K562 (cell line): ENCODE measurements around the gene SPIN1. TPM values are rescaled to one million over a fixed set of nuclear protein-coding genes. Genes with fewer than 3 reads are reported as not detected.

Source experiments
- ATAC-seq: fragments of 200-7000 bp; cut with Tn5 transposase; 3 replicates; pipeline ENCODE4 v1.9.1; 2020; ENCODE audit warnings: moderate library complexity
- BruUV-seq: library from RNA; stranded (reverse); fragments of 400-500 nt; replicated peaks from 2 replicates; lab custom pipeline; 2021; lab: Mats Ljungman, UMichigan
- CTCF ChIA-PET: fragments of 300-600 bp; formaldehyde crosslinking; extraction: SDS; loops from one replicate; lab custom pipeline; 2021; ENCODE audit warnings: low intra/inter-chr PET ratio; lab: Yijun Ruan, JAX
- POLR2A ChIA-PET: fragments of 300-600, 350-650 bp; sonication (Branson Sonifier 250); formaldehyde crosslinking; extraction: SDS; loops from one replicate; lab custom pipeline; 2021; ENCODE audit warnings: antibody characterized with exemption, inconsistent platforms; lab: Yijun Ruan, JAX
- DNase-seq, 4 experiments: peaks; one replicate each; pipeline versions ENCODE4 v3.0.0 to v3.0.0-alpha.2; 2011 to 2018; ENCODE audit warnings: low spot score in 3 of 4, mixed read lengths in 3 of 4; ENCODE audit errors: extremely low read depth in 1 of 4
- FAIRE-seq: peaks from 2 replicates; lab custom pipeline; 2011; peaks lifted over from hg19 to GRCh38; lab: Jason Lieb, UNC
- H2AFZ ChIP-seq: 2 replicates; pipeline ENCODE4 v1.6.0; 2011; ENCODE audit warnings: low read depth, low read length, control low read depth, inconsistent platforms
- H3K27ac ChIP-seq: fragments of 200-600 bp; 3 replicates; pipeline ENCODE4 v1.8.0; 2011; ENCODE audit warnings: low read depth, mild to moderate bottlenecking, control low read depth, inconsistent platforms, low read length, moderate library complexity, mixed read lengths; ENCODE audit errors: extremely low read depth
- H3K27me3 ChIP-seq, 2 experiments: fragments of 300-600 bp in 1 of 2; 2 replicates in 1 of 2; 3 replicates in 1 of 2; pipeline versions ENCODE4 v1.6.0 to v1.8.0; 2011; ENCODE audit warnings: inconsistent platforms in 2 of 2, low read length in 2 of 2, mild to moderate bottlenecking in 1 of 2, mixed read lengths in 1 of 2, moderate library complexity in 1 of 2; ENCODE audit not compliant: control insufficient read depth in 2 of 2, insufficient read depth in 2 of 2
- H3K36me3 ChIP-seq: fragments of 300-600 bp; 3 replicates; pipeline ENCODE4 v1.8.0; 2011; ENCODE audit warnings: mild to moderate bottlenecking, low read length, inconsistent platforms; ENCODE audit not compliant: control insufficient read depth, insufficient read depth
- H3K4me1 ChIP-seq, 2 experiments: fragments of 200-600 bp in 1 of 2; replicated peaks in 1 of 2; 2 replicates in 1 of 2; 3 replicates in 1 of 2; pipeline versions ENCODE4 v1.5.1 to v1.8.0; 2011; ENCODE audit warnings: inconsistent platforms in 2 of 2, low read length in 2 of 2, mild to moderate bottlenecking in 1 of 2, mixed read lengths in 1 of 2, moderate library complexity in 1 of 2; ENCODE audit not compliant: control insufficient read depth in 2 of 2, insufficient read depth in 2 of 2
- H3K4me2 ChIP-seq: 2 replicates; pipeline ENCODE4 v1.6.1; 2011; ENCODE audit warnings: low read length, control low read depth, inconsistent platforms, mixed read lengths; ENCODE audit not compliant: insufficient read depth
- H3K4me3 ChIP-seq: fragments of 200-600 bp; sonication (generic), shearing (Covaris generic); 2 replicates; pipeline ENCODE4 v1.5.1; 2016; ENCODE audit warnings: control low read depth, inconsistent platforms
- H3K79me2 ChIP-seq: fragments of 200-600 bp; 3 replicates; pipeline ENCODE4 v1.8.0; 2011; ENCODE audit warnings: low read length, inconsistent platforms; ENCODE audit not compliant: control insufficient read depth, insufficient read depth
- H3K9ac ChIP-seq, 2 experiments: 2 replicates each; pipeline versions ENCODE4 v1.6.0 to v1.6.1; 2011; ENCODE audit warnings: low read depth in 2 of 2, low read length in 2 of 2, control low read depth in 1 of 2, inconsistent platforms in 1 of 2, mild to moderate bottlenecking in 1 of 2, mixed read lengths in 1 of 2; ENCODE audit not compliant: insufficient read depth in 1 of 2
- H3K9me1 ChIP-seq: one replicate; pipeline ENCODE4 v1.6.0; 2011; ENCODE audit warnings: inconsistent platforms, mild to moderate bottlenecking, low read length, moderate library complexity; ENCODE audit not compliant: control insufficient read depth, insufficient read depth
- H3K9me3 ChIP-seq: replicated peaks from 2 replicates; pipeline ENCODE4 v1.5.1; 2011; ENCODE audit warnings: low read depth, low read length, inconsistent platforms; ENCODE audit not compliant: control insufficient read depth, insufficient read depth
- H4K20me1 ChIP-seq: replicated peaks from 2 replicates; pipeline ENCODE4 v1.6.1; 2011; ENCODE audit warnings: low read length, inconsistent platforms, mixed read lengths; ENCODE audit not compliant: control insufficient read depth, insufficient read depth
- BMI1 ChIP-seq: fragments of 150-350 bp; IDR thresholded peaks from 2 replicates; pipeline ENCODE4 v1.6.1; 2014; ENCODE audit warnings: low read length
- CTBP1 ChIP-seq: fragments of 450-650 bp; IDR thresholded peaks from 2 replicates; pipeline ENCODE4 v1.6.1; 2016; ENCODE audit warnings: borderline replicate concordance
- ILF3 ChIP-seq: fragments of 450-650 bp; IDR thresholded peaks from 2 replicates; pipeline ENCODE4 v1.6.1; 2018; ENCODE audit warnings: antibody characterized with exemption, mild to moderate bottlenecking, moderate library complexity, borderline replicate concordance
- KLF6 ChIP-seq: fragments of 250-450 bp; sonication (Bioruptor Pico); IDR thresholded peaks from 2 replicates; pipeline ENCODE4 v1.4.0; 2020; ENCODE audit warnings: mild to moderate bottlenecking, moderate library complexity, borderline replicate concordance
- MIER1 ChIP-seq: fragments of 450-650 bp; IDR thresholded peaks from 2 replicates; pipeline ENCODE4 v1.6.1; 2016; ENCODE audit warnings: antibody characterized with exemption, mild to moderate bottlenecking, low read depth
- MTA1 ChIP-seq: fragments of 450-650 bp; IDR thresholded peaks from 2 replicates; pipeline ENCODE4 v1.6.1; 2017; ENCODE audit warnings: borderline replicate concordance
- PCBP2 ChIP-seq: fragments of 200-400 bp; formaldehyde crosslinking; IDR thresholded peaks from 2 replicates; pipeline ENCODE4 v1.6.1; 2018; ENCODE audit warnings: low read length, low read depth, mild to moderate bottlenecking, moderate library complexity; ENCODE audit not compliant: poor library complexity, severe bottlenecking
- RAD21 ChIP-seq, 2 experiments: fragments of 250-450 bp in 1 of 2; fragments of 450-650 bp in 1 of 2; sonication (Bioruptor Pico) in 1 of 2; formaldehyde crosslinking in 1 of 2; IDR thresholded peaks in 1 of 2; conservative IDR thresholded peaks in 1 of 2; 2 replicates each; pipeline versions ENCODE4 v1.4.0 to v1.8.0; 2020 to 2022; ENCODE audit warnings: mild to moderate bottlenecking in 2 of 2, moderate library complexity in 1 of 2
- ZFX ChIP-seq: sonication (generic); formaldehyde crosslinking; IDR thresholded peaks from 2 replicates; pipeline ENCODE4 v1.8.0; 2022; ENCODE audit warnings: mild to moderate bottlenecking, missing genetic modification reagents, moderate library complexity
- ZNF766 ChIP-seq: fragments of 200-800 bp; sonication (Bioruptor generic); conservative IDR thresholded peaks from 2 replicates; pipeline ENCODE4 v1.6.1; 2016; ENCODE audit warnings: missing genetic modification characterization, missing compliant biosample characterization
- WGBS: fragments of 100-300 bp; shearing (Covaris generic); methylation state at CpG from one replicate; pipeline ENCODE4 v1.1.6; 2016; ENCODE audit warnings: low coverage, mixed read lengths; ENCODE audit not compliant: insufficient coverage; ENCODE audit errors: missing lambda C conversion rate; 5-methylcytosine and 5-hydroxymethylcytosine counted together
- in situ Hi-C: fragments of 300-500 bp; cut with MboI; formaldehyde crosslinking; loops from 4 replicates; pipeline ENCODE4 v1.15.0; 2018; ENCODE audit warnings: inconsistent platforms, mixed read lengths
- intact Hi-C: fragments of 100-400 bp; cut with micrococcal nuclease; formaldehyde crosslinking; loops from 2 replicates; pipeline ENCODE4 v1.14.2; 2022
- polyA plus RNA-seq, 8 experiments: library from polyadenylated mRNA; depleted of rRNA in 4 of 8; stranded (reverse) in 5 of 8; unstranded in 3 of 8; fragments of >200 nt; fragmentation: Nextera tagmentation in 2 of 8; fragmentation: Illumina TruSeq in 1 of 8; extraction: Ambion mirVana in 2 of 8; extraction: Trizol in 1 of 8; gene quantifications; 2 replicates each; pipeline versions ENCODE4 v1.2.1 to v1.2.3, GENCODE V29; 2011 to 2014; ENCODE audit warnings: inconsistent platforms in 1 of 8, missing spikeins in 1 of 8
- total RNA-seq, 7 experiments: library from RNA; depleted of rRNA in 6 of 7; stranded (reverse); fragments of >200 nt in 6 of 7; fragmentation: Illumina TruSeq in 2 of 7; extraction: Trizol in 2 of 7; gene quantifications; 2 replicates each; pipeline versions ENCODE4 v1.2.1 to v1.2.3, GENCODE V29; 2011 to 2021; ENCODE audit warnings: low replicate concordance in 1 of 7
- TF ChIP-seq, protein P1 (sequence below): sonication (generic); formaldehyde crosslinking; IDR thresholded peaks from 2 replicates; pipeline ENCODE4 v1.8.0; 2023; ENCODE audit warnings: missing genetic modification reagents, mild to moderate bottlenecking, borderline replicate concordance
- TF ChIP-seq, protein P2 (sequence below): fragments of 250-450 bp; sonication (Bioruptor Pico); IDR thresholded peaks from 2 replicates; pipeline ENCODE4 v1.4.0; 2020; ENCODE audit warnings: borderline replicate concordance
- TF ChIP-seq, protein P3 (sequence below): sonication (generic); formaldehyde crosslinking; IDR thresholded peaks from 2 replicates; pipeline ENCODE4 v1.8.0; 2022; ENCODE audit warnings: missing genetic modification reagents, mild to moderate bottlenecking, moderate library complexity, borderline replicate concordance
- TF ChIP-seq, protein P4 (sequence below): fragments of 450-650 bp; IDR thresholded peaks from 2 replicates; pipeline ENCODE4 v1.6.1; 2017; ENCODE audit warnings: mild to moderate bottlenecking, moderate library complexity

SPIN1 gene
- total and polyA plus RNA-seq, 9 of the 15 experiments (the other 6 are each of a cell fraction or from before 2014, with no cell fraction given) = 7.4 to 25.7 (median 15.6) TPM

DNA sequence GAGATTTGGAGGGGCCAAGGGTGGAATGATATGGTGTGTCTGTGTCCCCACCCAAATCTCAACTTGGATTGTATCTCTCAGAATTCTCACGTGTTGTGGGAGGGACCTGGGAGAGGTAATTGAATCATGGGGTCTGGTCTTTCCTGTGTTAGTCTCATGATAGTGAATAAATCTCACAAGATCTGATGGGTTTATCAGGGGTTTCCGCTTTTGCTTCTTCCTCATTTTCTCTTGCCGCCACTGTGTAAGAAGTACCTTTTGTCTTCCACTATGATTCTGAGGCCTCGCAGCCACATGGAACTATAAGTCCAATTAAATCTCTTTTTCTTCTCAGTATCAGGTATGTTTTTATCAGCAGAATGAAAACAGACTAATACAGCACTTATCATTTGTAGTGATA, 29.5 kb upstream of the SPIN1 start:
- no peak for FAIRE-seq
- BruUV-seq = no TSS peak
- CTCF ChIA-PET = no interaction called here
- TF ChIP-seq BMI1 (no peak), ZFX (CRISPR knock-in tag) (no peak), ZNF766 (CRISPR knock-in tag) (no peak), MTA1 (no peak), ILF3 (no peak), MIER1 (no peak), RAD21 (CRISPR knock-in tag; conservative IDR thresholded peaks at IDR 0.05 in 1 of 2, IDR thresholded peaks at IDR 0.05 in 1 of 2) (no peak), PCBP2 (no peak), KLF6 (no peak), CTBP1 (no peak)
- TF ChIP-seq, protein P1, sequence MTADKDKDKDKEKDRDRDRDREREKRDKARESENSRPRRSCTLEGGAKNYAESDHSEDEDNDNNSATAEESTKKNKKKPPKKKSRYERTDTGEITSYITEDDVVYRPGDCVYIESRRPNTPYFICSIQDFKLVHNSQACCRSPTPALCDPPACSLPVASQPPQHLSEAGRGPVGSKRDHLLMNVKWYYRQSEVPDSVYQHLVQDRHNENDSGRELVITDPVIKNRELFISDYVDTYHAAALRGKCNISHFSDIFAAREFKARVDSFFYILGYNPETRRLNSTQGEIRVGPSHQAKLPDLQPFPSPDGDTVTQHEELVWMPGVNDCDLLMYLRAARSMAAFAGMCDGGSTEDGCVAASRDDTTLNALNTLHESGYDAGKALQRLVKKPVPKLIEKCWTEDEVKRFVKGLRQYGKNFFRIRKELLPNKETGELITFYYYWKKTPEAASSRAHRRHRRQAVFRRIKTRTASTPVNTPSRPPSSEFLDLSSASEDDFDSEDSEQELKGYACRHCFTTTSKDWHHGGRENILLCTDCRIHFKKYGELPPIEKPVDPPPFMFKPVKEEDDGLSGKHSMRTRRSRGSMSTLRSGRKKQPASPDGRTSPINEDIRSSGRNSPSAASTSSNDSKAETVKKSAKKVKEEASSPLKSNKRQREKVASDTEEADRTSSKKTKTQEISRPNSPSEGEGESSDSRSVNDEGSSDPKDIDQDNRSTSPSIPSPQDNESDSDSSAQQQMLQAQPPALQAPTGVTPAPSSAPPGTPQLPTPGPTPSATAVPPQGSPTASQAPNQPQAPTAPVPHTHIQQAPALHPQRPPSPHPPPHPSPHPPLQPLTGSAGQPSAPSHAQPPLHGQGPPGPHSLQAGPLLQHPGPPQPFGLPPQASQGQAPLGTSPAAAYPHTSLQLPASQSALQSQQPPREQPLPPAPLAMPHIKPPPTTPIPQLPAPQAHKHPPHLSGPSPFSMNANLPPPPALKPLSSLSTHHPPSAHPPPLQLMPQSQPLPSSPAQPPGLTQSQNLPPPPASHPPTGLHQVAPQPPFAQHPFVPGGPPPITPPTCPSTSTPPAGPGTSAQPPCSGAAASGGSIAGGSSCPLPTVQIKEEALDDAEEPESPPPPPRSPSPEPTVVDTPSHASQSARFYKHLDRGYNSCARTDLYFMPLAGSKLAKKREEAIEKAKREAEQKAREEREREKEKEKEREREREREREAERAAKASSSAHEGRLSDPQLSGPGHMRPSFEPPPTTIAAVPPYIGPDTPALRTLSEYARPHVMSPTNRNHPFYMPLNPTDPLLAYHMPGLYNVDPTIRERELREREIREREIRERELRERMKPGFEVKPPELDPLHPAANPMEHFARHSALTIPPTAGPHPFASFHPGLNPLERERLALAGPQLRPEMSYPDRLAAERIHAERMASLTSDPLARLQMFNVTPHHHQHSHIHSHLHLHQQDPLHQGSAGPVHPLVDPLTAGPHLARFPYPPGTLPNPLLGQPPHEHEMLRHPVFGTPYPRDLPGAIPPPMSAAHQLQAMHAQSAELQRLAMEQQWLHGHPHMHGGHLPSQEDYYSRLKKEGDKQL (CRISPR knock-in tag) = no peak
- TF ChIP-seq, protein P2, sequence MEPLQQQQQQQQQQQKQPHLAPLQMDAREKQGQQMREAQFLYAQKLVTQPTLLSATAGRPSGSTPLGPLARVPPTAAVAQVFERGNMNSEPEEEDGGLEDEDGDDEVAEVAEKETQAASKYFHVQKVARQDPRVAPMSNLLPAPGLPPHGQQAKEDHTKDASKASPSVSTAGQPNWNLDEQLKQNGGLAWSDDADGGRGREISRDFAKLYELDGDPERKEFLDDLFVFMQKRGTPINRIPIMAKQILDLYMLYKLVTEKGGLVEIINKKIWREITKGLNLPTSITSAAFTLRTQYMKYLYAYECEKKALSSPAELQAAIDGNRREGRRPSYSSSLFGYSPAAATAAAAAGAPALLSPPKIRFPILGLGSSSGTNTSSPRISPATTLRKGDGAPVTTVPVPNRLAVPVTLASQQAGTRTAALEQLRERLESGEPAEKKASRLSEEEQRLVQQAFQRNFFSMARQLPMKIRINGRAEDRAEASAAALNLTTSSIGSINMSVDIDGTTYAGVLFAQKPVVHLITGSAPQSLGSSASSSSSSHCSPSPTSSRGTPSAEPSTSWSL (CRISPR knock-in tag) = no peak
- TF ChIP-seq, protein P3, sequence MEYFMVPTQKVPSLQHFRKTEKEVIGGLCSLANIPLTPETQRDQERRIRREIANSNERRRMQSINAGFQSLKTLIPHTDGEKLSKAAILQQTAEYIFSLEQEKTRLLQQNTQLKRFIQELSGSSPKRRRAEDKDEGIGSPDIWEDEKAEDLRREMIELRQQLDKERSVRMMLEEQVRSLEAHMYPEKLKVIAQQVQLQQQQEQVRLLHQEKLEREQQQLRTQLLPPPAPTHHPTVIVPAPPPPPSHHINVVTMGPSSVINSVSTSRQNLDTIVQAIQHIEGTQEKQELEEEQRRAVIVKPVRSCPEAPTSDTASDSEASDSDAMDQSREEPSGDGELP (CRISPR knock-in tag) = no peak
- TF ChIP-seq, protein P4, sequence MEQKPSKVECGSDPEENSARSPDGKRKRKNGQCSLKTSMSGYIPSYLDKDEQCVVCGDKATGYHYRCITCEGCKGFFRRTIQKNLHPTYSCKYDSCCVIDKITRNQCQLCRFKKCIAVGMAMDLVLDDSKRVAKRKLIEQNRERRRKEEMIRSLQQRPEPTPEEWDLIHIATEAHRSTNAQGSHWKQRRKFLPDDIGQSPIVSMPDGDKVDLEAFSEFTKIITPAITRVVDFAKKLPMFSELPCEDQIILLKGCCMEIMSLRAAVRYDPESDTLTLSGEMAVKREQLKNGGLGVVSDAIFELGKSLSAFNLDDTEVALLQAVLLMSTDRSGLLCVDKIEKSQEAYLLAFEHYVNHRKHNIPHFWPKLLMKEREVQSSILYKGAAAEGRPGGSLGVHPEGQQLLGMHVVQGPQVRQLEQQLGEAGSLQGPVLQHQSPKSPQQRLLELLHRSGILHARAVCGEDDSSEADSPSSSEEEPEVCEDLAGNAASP = no peak

More for the DNA sequence above, 29.5 kb upstream of the SPIN1 start:
- Histone ChIP-seq H4K20me1 (no peaks in the 10 kb centered on the region), H3K27ac (no peak overlapping the region), H3K79me2 (no peaks in the 10 kb centered on the region), H3K4me3 (no peak overlapping the region), H3K27me3 (no peaks in the 10 kb centered on the region), H3K4me1 (no peaks in the 10 kb centered on the region), H3K9ac (no peak overlapping the region), H3K9me1 (no peaks in the 10 kb centered on the region), H3K4me2 (no peak overlapping the region), H2AFZ (no peak overlapping the region), H3K9me3 (no peaks in the 10 kb centered on the region), H3K36me3 (no peaks in the 10 kb centered on the region)
- intact Hi-C loops = no loop called here
- DNase-seq = no peak
- 0% methylated on average over 4 of the region's 4 CpGs for WGBS
- in situ Hi-C loops = no loop called here
- no peak for ATAC-seq
- POLR2A ChIA-PET = no interaction called here
